Measurements from ENCODE around the gene RTN4RL1. TPM values are rescaled to one million over a fixed set of nuclear protein-coding genes. Genes with fewer than 3 reads are reported as not detected.

Gene RTN4RL1
- total and polyA plus RNA-seq, 2 of the 13 experiments (the other 11 are each of a cell fraction or from before 2014, with no cell fraction given): 0.01 TPM; not detected in 1

GRCh38 chr17:2029911-2030778 lies 5.0 kb upstream of the RTN4RL1 start, which contains the start of gene DPH1 (continued):
- TF ChIP-seq HMGXB3 (CRISPR knock-in tag; IDR thresholded peaks at IDR 0.05; ENCODE audit: borderline replicate concordance) (no peak; the same call in 1 of the 2 replicates), MTERF4 (CRISPR knock-in tag; IDR thresholded peaks at IDR 0.05) (peak; percentile 74; the same call in 1 of the 2 replicates), TRIM22 (IDR thresholded peaks at IDR 0.05) (no peak), KMT2B (CRISPR knock-in tag; IDR thresholded peaks at IDR 0.05) (peak; percentile 88), ZBTB20 (CRISPR knock-in tag; IDR thresholded peaks at IDR 0.05; ENCODE audit: borderline replicate concordance, low read depth) (peak; percentile 47; the same call in 1 of the 2 replicates), NR2F1 (CRISPR knock-in tag; IDR thresholded peaks at IDR 0.05) (no peak), JDP2 (CRISPR knock-in tag; IDR thresholded peaks at IDR 0.05; ENCODE audit: borderline replicate concordance) (no peak), PITX1 (CRISPR knock-in tag; IDR thresholded peaks at IDR 0.05) (peak; percentile 46; the same call in 1 of the 2 replicates), ZBTB25 (CRISPR knock-in tag; IDR thresholded peaks at IDR 0.05) (peak; percentile 86), ZNF225 (CRISPR knock-in tag; IDR thresholded peaks at IDR 0.05) (0 out of 2 replicates have a peak, but pooled peaks have one; percentile 36), ZNF503 (CRISPR knock-in tag; IDR thresholded peaks at IDR 0.05) (no peak), HOXA5 (CRISPR knock-in tag; IDR thresholded peaks at IDR 0.05) (peak; percentile 70), SMARCC2 (IDR thresholded peaks at IDR 0.05) (no peak), HMGXB4 (CRISPR knock-in tag; IDR thresholded peaks at IDR 0.05; ENCODE audit: borderline replicate concordance in 1 of 2, low read depth in 1 of 2) (peak; percentile 68 to 82), NFKB2 (CRISPR knock-in tag; IDR thresholded peaks at IDR 0.05; ENCODE audit: borderline replicate concordance) (peak; percentile 77; the same call in 1 of the 2 replicates)

Data from HepG2 (cell line).